HEK293 (cell line): ENCODE results near the gene MMP25.
A peak's percentile ranks its signal among the peaks of the same experiment; 100 is the strongest.

Experiments used
- CTCF ChIA-PET: fragments of 350-600 bp; formaldehyde crosslinking; extraction: SDS; loops from one replicate; lab custom pipeline; 2021; ENCODE audit warnings: antibody characterized with exemption; lab: Yijun Ruan, JAX
- POLR2A ChIA-PET: fragments of 300-600 bp; formaldehyde crosslinking; extraction: SDS; loops from one replicate; lab custom pipeline; 2020; ENCODE audit warnings: antibody characterized with exemption, inconsistent platforms; lab: Yijun Ruan, JAX
- H3K27ac ChIP-seq: fragments of 200-500 bp; sonication (Bioruptor generic); 2 replicates; pipeline ENCODE4 v1.5.1; 2014; ENCODE audit warnings: low read depth, low read length, control low read depth, inconsistent platforms; ENCODE audit errors: extremely low read depth
- H3K36me3 ChIP-seq, 2 experiments: fragments of 200-500 bp in 1 of 2; sonication (Bioruptor generic) in 1 of 2; 1 replicate in 1 of 2; 2 replicates in 1 of 2; pipeline ENCODE4 v1.5.1; 2014 to 2017; ENCODE audit warnings: inconsistent platforms in 2 of 2, low read length in 2 of 2; ENCODE audit not compliant: control insufficient read depth in 2 of 2, insufficient read depth in 1 of 2
- H3K4me1 ChIP-seq: fragments of 200-500 bp; sonication (Bioruptor generic); 2 replicates; pipeline ENCODE4 v1.5.1; 2014; ENCODE audit warnings: mild to moderate bottlenecking, low read length, inconsistent platforms; ENCODE audit not compliant: control insufficient read depth, insufficient read depth
- H3K4me3 ChIP-seq: 2 replicates; pipeline ENCODE4 v1.5.1; 2011; ENCODE audit warnings: low read depth, mild to moderate bottlenecking, control low read depth, low read length, moderate library complexity
- H3K9me3 ChIP-seq: fragments of 200-500 bp; sonication (Bioruptor generic); 2 replicates; pipeline ENCODE4 v1.5.1; 2014; ENCODE audit warnings: low read depth, low read length, inconsistent platforms; ENCODE audit not compliant: control insufficient read depth, insufficient read depth
- GFI1B ChIP-seq: fragments of 450-650 bp; formaldehyde crosslinking; IDR thresholded peaks from 2 replicates; pipeline ENCODE4 v1.5.1; 2016; ENCODE audit warnings: missing biosample characterization, missing genetic modification characterization
- HOXA7 ChIP-seq: sonication (generic); formaldehyde crosslinking; IDR thresholded peaks from 2 replicates; pipeline ENCODE4 v1.8.1; 2022; ENCODE audit warnings: missing genetic modification reagents, borderline replicate concordance
- ZIC2 ChIP-seq: fragments of 450-650 bp; formaldehyde crosslinking; IDR thresholded peaks from 2 replicates; pipeline ENCODE4 v1.5.1; 2016; ENCODE audit warnings: missing biosample characterization, missing genetic modification characterization
- ZNF214 ChIP-seq: fragments of 450-650 bp; formaldehyde crosslinking; IDR thresholded peaks from 2 replicates; pipeline ENCODE4 v1.5.1; 2017; ENCODE audit warnings: missing biosample characterization, mild to moderate bottlenecking, missing genetic modification characterization, borderline replicate concordance
- ZNF792 ChIP-seq: fragments of 450-650 bp; formaldehyde crosslinking; IDR thresholded peaks from 2 replicates; pipeline ENCODE4 v1.5.1; 2016; ENCODE audit warnings: missing biosample characterization, missing genetic modification characterization
- TF ChIP-seq, protein P1 (sequence below): fragments of 450-650 bp; formaldehyde crosslinking; IDR thresholded peaks from 2 replicates; pipeline ENCODE4 v1.5.1; 2016; ENCODE audit warnings: missing biosample characterization, missing genetic modification characterization, borderline replicate concordance
- TF ChIP-seq, protein P2 (sequence below): fragments of 450-650 bp; formaldehyde crosslinking; IDR thresholded peaks from 2 replicates; pipeline ENCODE4 v1.5.1; 2016; ENCODE audit warnings: missing biosample characterization, missing genetic modification characterization, borderline replicate concordance

Gene MMP25

DNA sequence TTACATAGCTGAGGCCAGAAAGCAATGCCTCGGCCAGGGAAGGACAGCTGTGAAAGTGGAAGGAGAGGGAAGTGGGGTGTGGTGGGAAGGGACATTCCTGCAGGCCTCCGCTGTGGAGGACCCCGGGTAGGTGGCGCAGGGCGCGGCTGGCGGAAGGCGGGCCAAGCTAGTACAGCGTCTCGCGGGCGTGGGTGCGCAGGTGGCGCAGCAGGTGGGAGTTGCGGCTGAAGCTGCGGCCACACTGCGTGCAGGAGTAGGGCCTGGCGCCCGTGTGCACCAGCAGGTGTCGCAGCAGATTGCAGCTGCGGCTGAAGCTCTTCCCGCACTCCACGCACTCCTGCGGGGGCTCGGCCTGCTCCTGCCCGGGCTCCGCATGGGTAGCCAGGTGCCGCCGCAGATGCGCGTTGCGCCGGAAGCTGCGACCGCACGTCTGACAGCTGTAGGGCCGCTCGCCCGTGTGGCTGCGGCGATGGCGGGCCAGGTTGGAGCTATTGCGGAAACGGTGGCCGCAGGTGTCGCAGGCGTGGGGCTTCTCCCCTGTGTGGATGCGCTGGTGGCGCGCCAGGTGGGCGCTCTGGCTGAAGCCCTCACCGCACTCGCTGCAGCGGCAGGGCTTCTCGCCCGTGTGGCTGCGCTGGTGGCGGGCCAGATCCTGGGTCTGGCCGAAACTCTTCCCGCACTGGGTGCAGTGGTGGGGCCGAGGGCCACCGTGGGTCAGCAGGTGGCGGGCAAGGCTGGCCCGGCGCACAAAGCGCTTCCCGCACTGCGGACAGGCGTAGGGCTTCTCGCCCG, 42.8 kb downstream of the MMP25 start:
- Histone ChIP-seq H3K27ac (no peak overlapping the region), H3K4me1 (no peaks in the 10 kb centered on the region), H3K9me3 (no peaks in the 10 kb centered on the region), H3K36me3 (no peaks in the 10 kb centered on the region), H3K4me3 (no peak overlapping the region)
- POLR2A ChIA-PET = no interaction called here
- CTCF ChIA-PET = interaction anchor here (0.6 to 0.8 kb wide), 2 partner anchors 30 to 138 kb away, joined by 3 read pairs; no protein-coding TSS in a partner anchor
- TF ChIP-seq, protein P1, sequence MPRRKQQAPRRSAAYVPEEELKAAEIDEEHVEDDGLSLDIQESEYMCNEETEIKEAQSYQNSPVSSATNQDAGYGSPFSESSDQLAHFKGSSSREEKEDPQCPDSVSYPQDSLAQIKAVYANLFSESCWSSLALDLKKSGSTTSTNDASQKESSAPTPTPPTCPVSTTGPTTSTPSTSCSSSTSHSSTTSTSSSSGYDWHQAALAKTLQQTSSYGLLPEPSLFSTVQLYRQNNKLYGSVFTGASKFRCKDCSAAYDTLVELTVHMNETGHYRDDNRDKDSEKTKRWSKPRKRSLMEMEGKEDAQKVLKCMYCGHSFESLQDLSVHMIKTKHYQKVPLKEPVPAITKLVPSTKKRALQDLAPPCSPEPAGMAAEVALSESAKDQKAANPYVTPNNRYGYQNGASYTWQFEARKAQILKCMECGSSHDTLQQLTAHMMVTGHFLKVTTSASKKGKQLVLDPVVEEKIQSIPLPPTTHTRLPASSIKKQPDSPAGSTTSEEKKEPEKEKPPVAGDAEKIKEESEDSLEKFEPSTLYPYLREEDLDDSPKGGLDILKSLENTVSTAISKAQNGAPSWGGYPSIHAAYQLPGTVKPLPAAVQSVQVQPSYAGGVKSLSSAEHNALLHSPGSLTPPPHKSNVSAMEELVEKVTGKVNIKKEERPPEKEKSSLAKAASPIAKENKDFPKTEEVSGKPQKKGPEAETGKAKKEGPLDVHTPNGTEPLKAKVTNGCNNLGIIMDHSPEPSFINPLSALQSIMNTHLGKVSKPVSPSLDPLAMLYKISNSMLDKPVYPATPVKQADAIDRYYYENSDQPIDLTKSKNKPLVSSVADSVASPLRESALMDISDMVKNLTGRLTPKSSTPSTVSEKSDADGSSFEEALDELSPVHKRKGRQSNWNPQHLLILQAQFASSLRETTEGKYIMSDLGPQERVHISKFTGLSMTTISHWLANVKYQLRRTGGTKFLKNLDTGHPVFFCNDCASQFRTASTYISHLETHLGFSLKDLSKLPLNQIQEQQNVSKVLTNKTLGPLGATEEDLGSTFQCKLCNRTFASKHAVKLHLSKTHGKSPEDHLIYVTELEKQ (tag by site-specific recombination) = no peak

DNA sequence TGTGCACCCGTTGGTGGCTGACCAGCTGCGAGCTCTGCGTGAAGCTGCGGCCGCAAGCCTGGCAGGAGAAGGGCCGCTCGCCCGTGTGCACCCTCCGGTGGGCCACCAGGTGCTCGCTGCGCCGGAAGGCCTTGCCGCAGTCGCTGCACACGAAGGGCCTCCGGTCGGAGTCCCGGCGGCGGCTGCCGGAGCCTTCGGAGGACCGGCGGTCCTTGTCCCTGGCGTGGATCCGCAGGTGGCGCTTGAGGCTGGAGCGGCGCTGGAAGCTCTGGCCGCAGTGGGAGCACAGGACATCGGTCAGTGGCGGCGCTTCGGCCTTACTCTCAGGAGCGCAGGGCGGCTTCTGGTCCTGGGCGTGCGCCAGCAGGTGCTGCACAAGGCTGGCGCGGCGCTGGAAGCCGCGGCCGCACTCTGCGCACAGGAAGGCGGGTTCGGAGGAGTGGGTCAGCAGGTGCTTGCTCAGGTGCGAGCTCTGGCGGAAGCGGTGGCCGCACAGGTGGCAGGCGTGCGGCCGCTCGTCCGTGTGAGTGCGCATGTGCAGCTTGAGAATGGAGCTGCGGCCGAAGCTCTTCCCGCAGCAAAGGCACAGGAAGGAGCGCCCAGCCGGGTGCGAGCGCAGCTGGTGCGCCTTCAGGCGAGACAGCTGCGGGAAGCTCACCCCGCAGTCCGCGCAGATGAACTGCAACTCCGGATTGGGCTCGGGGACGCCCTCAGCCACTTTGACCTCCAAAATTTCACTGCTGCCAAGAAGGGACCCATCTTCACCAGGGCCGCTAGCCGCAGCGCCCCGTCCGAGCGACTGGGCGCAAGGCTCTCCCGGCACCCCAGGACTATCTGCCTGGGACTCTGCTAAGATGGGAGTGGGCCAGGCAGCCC, 43.6 kb downstream of the MMP25 start:
- POLR2A ChIA-PET = no interaction called here
- TF ChIP-seq, protein P2, sequence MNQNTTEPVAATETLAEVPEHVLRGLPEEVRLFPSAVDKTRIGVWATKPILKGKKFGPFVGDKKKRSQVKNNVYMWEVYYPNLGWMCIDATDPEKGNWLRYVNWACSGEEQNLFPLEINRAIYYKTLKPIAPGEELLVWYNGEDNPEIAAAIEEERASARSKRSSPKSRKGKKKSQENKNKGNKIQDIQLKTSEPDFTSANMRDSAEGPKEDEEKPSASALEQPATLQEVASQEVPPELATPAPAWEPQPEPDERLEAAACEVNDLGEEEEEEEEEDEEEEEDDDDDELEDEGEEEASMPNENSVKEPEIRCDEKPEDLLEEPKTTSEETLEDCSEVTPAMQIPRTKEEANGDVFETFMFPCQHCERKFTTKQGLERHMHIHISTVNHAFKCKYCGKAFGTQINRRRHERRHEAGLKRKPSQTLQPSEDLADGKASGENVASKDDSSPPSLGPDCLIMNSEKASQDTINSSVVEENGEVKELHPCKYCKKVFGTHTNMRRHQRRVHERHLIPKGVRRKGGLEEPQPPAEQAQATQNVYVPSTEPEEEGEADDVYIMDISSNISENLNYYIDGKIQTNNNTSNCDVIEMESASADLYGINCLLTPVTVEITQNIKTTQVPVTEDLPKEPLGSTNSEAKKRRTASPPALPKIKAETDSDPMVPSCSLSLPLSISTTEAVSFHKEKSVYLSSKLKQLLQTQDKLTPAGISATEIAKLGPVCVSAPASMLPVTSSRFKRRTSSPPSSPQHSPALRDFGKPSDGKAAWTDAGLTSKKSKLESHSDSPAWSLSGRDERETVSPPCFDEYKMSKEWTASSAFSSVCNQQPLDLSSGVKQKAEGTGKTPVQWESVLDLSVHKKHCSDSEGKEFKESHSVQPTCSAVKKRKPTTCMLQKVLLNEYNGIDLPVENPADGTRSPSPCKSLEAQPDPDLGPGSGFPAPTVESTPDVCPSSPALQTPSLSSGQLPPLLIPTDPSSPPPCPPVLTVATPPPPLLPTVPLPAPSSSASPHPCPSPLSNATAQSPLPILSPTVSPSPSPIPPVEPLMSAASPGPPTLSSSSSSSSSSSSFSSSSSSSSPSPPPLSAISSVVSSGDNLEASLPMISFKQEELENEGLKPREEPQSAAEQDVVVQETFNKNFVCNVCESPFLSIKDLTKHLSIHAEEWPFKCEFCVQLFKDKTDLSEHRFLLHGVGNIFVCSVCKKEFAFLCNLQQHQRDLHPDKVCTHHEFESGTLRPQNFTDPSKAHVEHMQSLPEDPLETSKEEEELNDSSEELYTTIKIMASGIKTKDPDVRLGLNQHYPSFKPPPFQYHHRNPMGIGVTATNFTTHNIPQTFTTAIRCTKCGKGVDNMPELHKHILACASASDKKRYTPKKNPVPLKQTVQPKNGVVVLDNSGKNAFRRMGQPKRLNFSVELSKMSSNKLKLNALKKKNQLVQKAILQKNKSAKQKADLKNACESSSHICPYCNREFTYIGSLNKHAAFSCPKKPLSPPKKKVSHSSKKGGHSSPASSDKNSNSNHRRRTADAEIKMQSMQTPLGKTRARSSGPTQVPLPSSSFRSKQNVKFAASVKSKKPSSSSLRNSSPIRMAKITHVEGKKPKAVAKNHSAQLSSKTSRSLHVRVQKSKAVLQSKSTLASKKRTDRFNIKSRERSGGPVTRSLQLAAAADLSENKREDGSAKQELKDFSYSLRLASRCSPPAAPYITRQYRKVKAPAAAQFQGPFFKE = no peak
- H3K36me3 ChIP-seq = no peaks in the 10 kb centered on the region
- H3K4me1 ChIP-seq = no peaks in the 10 kb centered on the region
- no peak overlapping the region for H3K27ac ChIP-seq
- no peak overlapping the region for H3K4me3 ChIP-seq
- no peaks in the 10 kb centered on the region for H3K9me3 ChIP-seq
- CTCF ChIA-PET = interaction anchor here (0.6 to 0.8 kb wide), 2 partner anchors 13 to 69 kb away, joined by 3 read pairs; no protein-coding TSS in a partner anchor

DNA sequence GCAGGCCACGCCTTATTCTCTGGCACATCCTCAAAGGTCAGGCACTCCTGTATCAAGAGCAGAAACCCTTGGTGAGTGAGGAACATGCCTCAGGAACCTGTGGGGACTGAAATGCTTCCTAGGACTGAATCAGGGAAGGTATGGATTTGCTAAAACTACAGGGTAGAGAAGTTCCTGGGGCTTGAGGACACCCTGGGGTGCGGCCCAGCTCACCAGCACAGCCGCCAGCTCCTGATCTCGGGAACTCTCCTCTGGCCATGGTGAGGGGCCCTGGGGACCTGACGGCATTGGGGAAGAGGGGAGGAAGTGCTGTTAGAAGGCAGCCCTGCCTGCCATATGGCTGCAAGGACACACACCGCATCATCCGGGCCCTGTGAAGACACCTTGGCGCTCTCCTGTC, 45.2 kb downstream of the MMP25 start:
- Histone ChIP-seq H3K4me3 (no peak overlapping the region), H3K9me3 (no peaks in the 10 kb centered on the region), H3K4me1 (no peaks in the 10 kb centered on the region), H3K36me3 (no peaks in the 10 kb centered on the region), H3K27ac (no peak overlapping the region)
- POLR2A ChIA-PET = interaction anchor here (0.6 kb wide), 1 partner anchor 44 kb away, joined by 3 read pairs; no protein-coding TSS in a partner anchor
- TF ChIP-seq HOXA7 (CRISPR knock-in tag) (no peak), ZNF792 (tag by site-specific recombination) (no peak), GFI1B (tag by site-specific recombination) (no peak), ZIC2 (peak; percentile 35; the same call in 1 of the 2 replicates), ZNF214 (no peak)
- CTCF ChIA-PET = interaction anchor here (0.6 to 1.6 kb wide), 2 partner anchors 33 to 688 kb away, joined by 3 to 7 read pairs; no protein-coding TSS in a partner anchor
